Ovary (tissue), 9 donors: Measurements from ENCODE around the gene RPL22. TPM values are rescaled to one million over a fixed set of nuclear protein-coding genes. Genes with fewer than 3 reads are reported as not detected.

ENCODE experiments used
- DNase-seq, 5 donors: peaks; one replicate each; pipeline ENCODE4 v3.0.0-alpha.2; 2019 to 2020
- H3K27ac ChIP-seq, 2 donors: fragments of 200-600 bp; one replicate each; pipeline versions ENCODE4 v1.5.1 to v1.8.0; 2019 to 2022
- H3K27me3 ChIP-seq: fragments of 200-600 bp; one replicate; pipeline ENCODE4 v1.8.0; 2022
- H3K36me3 ChIP-seq: fragments of 200-600 bp; sonication (generic); one replicate; pipeline ENCODE4 v1.5.1; 2019
- H3K4me1 ChIP-seq: one replicate; pipeline ENCODE4 v1.8.1; 2013; ENCODE audit warnings: mild to moderate bottlenecking, moderate library complexity; ENCODE audit not compliant: insufficient read depth
- H3K4me3 ChIP-seq: fragments of 200-600 bp; sonication (generic); one replicate; pipeline ENCODE4 v1.5.1; 2017
- H3K9me3 ChIP-seq, 2 donors: fragments of 200-600 bp in 1 of 2; sonication (generic) in 1 of 2; one replicate each; pipeline versions ENCODE4 v1.5.1 to v1.8.1; 2013 to 2019; ENCODE audit warnings: mild to moderate bottlenecking in 1 of 2, moderate library complexity in 1 of 2
- CTCF ChIP-seq, 3 donors: fragments of 450-650 bp in 2 of 3; fragments of 200-600 bp in 1 of 3; IDR thresholded peaks; one replicate each; pipeline versions ENCODE4 v1.5.1 to v1.8.0; 2016 to 2022; ENCODE audit warnings: antibody characterized with exemption in 3 of 3, mild to moderate bottlenecking in 1 of 3
- EP300 ChIP-seq: sonication (generic); formaldehyde crosslinking; IDR thresholded peaks from one replicate; pipeline ENCODE4 v1.6.1; 2017; ENCODE audit warnings: antibody characterized with exemption
- POLR2A ChIP-seq: fragments of 450-650 bp; IDR thresholded peaks from one replicate; pipeline ENCODE4 v1.6.1; 2017; ENCODE audit warnings: antibody characterized with exemption, mild to moderate bottlenecking, moderate library complexity
- WGBS, 3 donors: extraction: QIAGEN DNeasy Blood & Tissue Kit in 1 of 3; methylation state at CpG; one replicate each; pipeline versions ENCODE4 v1.1.5 to v1.1.7; 2013 to 2017; 5-methylcytosine and 5-hydroxymethylcytosine counted together
- intact Hi-C, 4 donors: fragments of 100-400 bp; cut with DNase I; formaldehyde crosslinking; loops; one replicate each; pipeline versions ENCODE4 v1.11.0 to v1.15.1; 2022 to 2023
- polyA plus RNA-seq, 2 donors: library from polyadenylated mRNA; stranded (reverse); fragments of 200-250 nt in 1 of 2; fragments of 350-450 nt in 1 of 2; fragmentation: Illumina TruSeq in 1 of 2; extraction: RNeasy Lipid Tissue Mini Kit (QIAGEN cat#74804) in 1 of 2; gene quantifications; one replicate each; pipeline ENCODE4 v1.2.3, GENCODE V29; 2013 to 2014
- total RNA-seq, 7 donors: library from RNA; depleted of rRNA in 2 of 7; stranded (reverse); fragments of >200 nt in 2 of 7; fragmentation: NEBNext Ultra II Directional in 3 of 7; extraction: Animal tissue kit (Norgen Biotek cat#: 25700) in 3 of 7; gene quantifications; one replicate each; pipeline versions ENCODE4 v1.1.0 to v1.2.4, GENCODE V29; 2016 to 2023
- donor health status: DM: no; HTN: no; CAD: no; lungs with moderate emphysema.
- donor health status: DM: no; HTN: no; CAD: no.
- donor health status: Bipolar disorder and iron deficiency.
- donor health status: DM: yes; HTN: yes; CAD: no.
- donor health status: DM: no; HTN: no; CAD: no.
- donor health status: DM: yes; HTN: yes; CAD: no.

The RPL22 gene
- total and polyA plus RNA-seq, 9 donors = 379 to 2,062 (median 715) TPM

DNA sequence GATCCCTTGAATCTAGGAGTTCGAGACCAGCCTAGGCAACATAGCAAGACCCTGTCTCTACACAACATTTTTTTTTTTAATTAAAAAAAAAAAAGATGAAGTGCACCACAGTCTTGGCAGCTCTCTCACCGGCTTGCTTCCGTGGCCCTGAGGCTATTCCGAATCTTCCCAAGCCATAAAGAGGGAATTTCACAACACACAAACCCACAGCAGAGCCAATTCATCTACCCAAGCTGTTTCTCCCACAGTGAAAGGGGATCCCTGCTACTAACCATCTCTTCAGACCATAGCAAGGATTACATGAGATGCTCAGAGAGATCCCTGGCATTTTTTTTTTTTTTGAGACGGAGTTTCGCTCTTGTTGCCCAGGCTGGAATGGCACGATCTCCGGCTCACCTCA lies 10.9 kb downstream of the RPL22 start:
- no peak overlapping the region for H3K27ac ChIP-seq
- intact Hi-C loops = no loop called here
- no peaks in the 10 kb centered on the region for H3K4me1 ChIP-seq
- H3K36me3 ChIP-seq = no peaks in the 10 kb centered on the region
- H3K27me3 ChIP-seq = no peaks in the 10 kb centered on the region
- no peak for TF ChIP-seq CTCF (IDR thresholded peaks at IDR 0.05)
- no peak for TF ChIP-seq EP300
- TF ChIP-seq POLR2A = no peak
- H3K4me3 ChIP-seq = no peak overlapping the region
- 71 to 74% (median 72%) methylated on average over 8 of the region's 8 CpGs for WGBS, 3 donors
- no peaks in the 10 kb centered on the region for H3K9me3 ChIP-seq
- no peak for DNase-seq

DNA sequence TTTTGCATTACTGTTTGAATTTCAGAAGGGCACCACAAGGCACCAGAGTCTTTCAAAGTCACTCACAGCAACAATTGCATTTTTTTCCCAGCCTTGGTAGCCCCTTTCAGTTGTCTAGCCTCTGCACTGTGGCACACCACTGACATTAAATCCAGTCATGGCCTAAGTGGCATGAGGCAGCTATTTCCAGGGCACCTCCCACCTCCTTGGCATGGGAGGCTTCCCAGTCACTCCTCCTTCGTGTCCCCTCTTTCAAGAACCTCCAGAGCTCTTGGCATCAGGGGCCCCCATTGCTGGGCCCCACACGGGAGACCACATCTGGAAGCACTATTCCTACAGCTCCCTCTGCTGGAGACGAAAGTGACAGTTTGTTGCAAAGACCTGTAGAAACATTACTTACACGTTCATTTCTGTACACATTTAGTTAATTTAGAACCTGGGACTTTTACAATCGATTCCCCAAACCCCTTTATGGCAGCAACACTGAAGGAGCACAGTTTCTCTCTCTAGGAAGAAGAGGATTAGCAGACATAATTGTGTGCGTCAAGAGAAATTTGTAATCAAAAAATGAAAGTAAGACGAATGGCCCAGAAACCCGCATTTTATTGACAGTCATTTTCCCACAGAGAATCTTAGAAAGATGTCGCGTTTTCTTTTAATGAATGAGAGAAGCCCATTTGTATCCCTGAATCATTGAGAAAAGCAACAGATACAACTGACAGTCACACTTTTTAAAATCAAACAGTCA lies 13.6 kb downstream of the RPL22 start:
- no peaks in the 10 kb centered on the region for H3K4me1 ChIP-seq
- WGBS, 3 donors = 62 to 65% (median 64%) methylated on average over 10 of the region's 10 CpGs
- no peaks in the 10 kb centered on the region for H3K36me3 ChIP-seq
- DNase-seq = no peak
- H3K9me3 ChIP-seq = no peaks in the 10 kb centered on the region
- intact Hi-C loops = no loop called here
- no peak overlapping the region for H3K4me3 ChIP-seq
- H3K27me3 ChIP-seq = no peaks in the 10 kb centered on the region
- no peak overlapping the region for H3K27ac ChIP-seq
- TF ChIP-seq CTCF (IDR thresholded peaks at IDR 0.05) (no peak), POLR2A (no peak), EP300 (no peak)

- Histone ChIP-seq H3K4me3 (no peak overlapping the region), H3K27ac (no peak overlapping the region), H3K4me1 (no peaks in the 10 kb centered on the region), H3K9me3 (no peaks in the 10 kb centered on the region), H3K36me3 (no peaks in the 10 kb centered on the region), H3K27me3 (no peaks in the 10 kb centered on the region)
- TF ChIP-seq EP300 (no peak), POLR2A (no peak), CTCF (IDR thresholded peaks at IDR 0.05) (no peak)
- DNase-seq = no peak
- intact Hi-C loops = no loop called here
- 44 to 50% (median 48%) methylated on average over 3 of the region's 3 CpGs for WGBS, 3 donors
Observed at GRCh38 chr1:6185151-6185550, 14.2 kb downstream of the RPL22 start.

- Histone ChIP-seq H3K9me3 (no peaks in the 10 kb centered on the region), H3K4me1 (no peaks in the 10 kb centered on the region), H3K27me3 (no peaks in the 10 kb centered on the region), H3K4me3 (no peak overlapping the region), H3K27ac (no peak overlapping the region), H3K36me3 (no peaks in the 10 kb centered on the region)
- TF ChIP-seq POLR2A (no peak), CTCF (IDR thresholded peaks at IDR 0.05) (no peak), EP300 (no peak)
- WGBS, 3 donors = 74 to 82% (median 81%) methylated on average over 13 of the region's 13 CpGs
- intact Hi-C loops = no loop called here
- DNase-seq = no peak
Observed at GRCh38 chr1:6184083-6184783, 15.2 kb downstream of the RPL22 start.
